Measurements from ENCODE around the gene RNF220.

GRCh38 chr1:44406737-44407429 is 1.8 kb downstream of the RNF220 start:
- TF ChIP-seq CTCF (IDR thresholded peaks at IDR 0.05), result no peak
- no peak for TF ChIP-seq POLR2A (IDR thresholded peaks at IDR 0.05)

All from uterus (tissue), 2 donors.